ENCODE results near the gene ARHGEF28. TPM values are rescaled to one million over a fixed set of nuclear protein-coding genes. Genes with fewer than 3 reads are reported as not detected.

The ARHGEF28 gene
- total RNA-seq, 4 donors from 2014 or later: 8.2 to 16.5 (median 15.4) TPM

- DNase-seq (ENCODE audit: low spot score) (no peak), ATAC-seq (ENCODE audit: low FRiP score) (no peak)
- TF ChIP-seq CTCF (IDR thresholded peaks at IDR 0.05): no peak
Observed at GRCh38 chr5:73757416-73757815, 131.4 kb downstream of the ARHGEF28 start.

GRCh38 chr5:73759771-73760170 is 133.8 kb downstream of the ARHGEF28 start:
- no peak for TF ChIP-seq CTCF (IDR thresholded peaks at IDR 0.05)
- ATAC-seq (ENCODE audit: low FRiP score): no peak
- no peak for DNase-seq (ENCODE audit: low spot score)

- ATAC-seq (ENCODE audit: low FRiP score): no peak
- DNase-seq (ENCODE audit: low spot score): no peak
- TF ChIP-seq CTCF (IDR thresholded peaks at IDR 0.05): no peak
Observed at GRCh38 chr5:73763300-73764032, 137.5 kb downstream of the ARHGEF28 start.

GRCh38 chr5:73764586-73764985 is 138.6 kb downstream of the ARHGEF28 start:
- no peak for DNase-seq (ENCODE audit: low spot score)
- ATAC-seq (ENCODE audit: low FRiP score): no peak
- no peak for TF ChIP-seq CTCF (IDR thresholded peaks at IDR 0.05)

- TF ChIP-seq CTCF (IDR thresholded peaks at IDR 0.05): no peak
- DNase-seq (ENCODE audit: low spot score): no peak
- no peak for ATAC-seq (ENCODE audit: low FRiP score)
Observed at GRCh38 chr5:73764996-73765395, 139.0 kb downstream of the ARHGEF28 start.

GRCh38 chr5:73766902-73767301 is 140.9 kb downstream of the ARHGEF28 start:
- ATAC-seq (ENCODE audit: low FRiP score) (no peak), DNase-seq (ENCODE audit: low spot score) (no peak)
- no peak for TF ChIP-seq CTCF (IDR thresholded peaks at IDR 0.05)

All from omental fat pad (tissue), 4 donors.